K562 (cell line): ENCODE results near the gene ZNF146. TPM values are rescaled to one million over a fixed set of nuclear protein-coding genes. Genes with fewer than 3 reads are reported as not detected.

Experiments
- ATAC-seq: fragments of 200-7000 bp; cut with Tn5 transposase; 3 replicates; pipeline ENCODE4 v1.9.1; 2020; ENCODE audit warnings: moderate library complexity
- BruUV-seq: library from RNA; stranded (reverse); fragments of 400-500 nt; replicated peaks from 2 replicates; lab custom pipeline; 2021; lab: Mats Ljungman, UMichigan
- CTCF ChIA-PET: fragments of 300-600 bp; formaldehyde crosslinking; extraction: SDS; loops from one replicate; lab custom pipeline; 2021; ENCODE audit warnings: low intra/inter-chr PET ratio; lab: Yijun Ruan, JAX
- POLR2A ChIA-PET: fragments of 300-600, 350-650 bp; sonication (Branson Sonifier 250); formaldehyde crosslinking; extraction: SDS; loops from one replicate; lab custom pipeline; 2021; ENCODE audit warnings: antibody characterized with exemption, inconsistent platforms; lab: Yijun Ruan, JAX
- DNase-seq, 4 experiments: peaks; one replicate each; pipeline versions ENCODE4 v3.0.0 to v3.0.0-alpha.2; 2011 to 2018; ENCODE audit warnings: low spot score in 3 of 4, mixed read lengths in 3 of 4; ENCODE audit errors: extremely low read depth in 1 of 4
- FAIRE-seq: peaks from 2 replicates; lab custom pipeline; 2011; peaks lifted over from hg19 to GRCh38; lab: Jason Lieb, UNC
- H2AFZ ChIP-seq: 2 replicates; pipeline ENCODE4 v1.6.0; 2011; ENCODE audit warnings: low read depth, low read length, control low read depth, inconsistent platforms
- H3K27ac ChIP-seq: fragments of 200-600 bp; 3 replicates; pipeline ENCODE4 v1.8.0; 2011; ENCODE audit warnings: low read depth, mild to moderate bottlenecking, control low read depth, inconsistent platforms, low read length, moderate library complexity, mixed read lengths; ENCODE audit errors: extremely low read depth
- H3K27me3 ChIP-seq, 2 experiments: fragments of 300-600 bp in 1 of 2; 2 replicates in 1 of 2; 3 replicates in 1 of 2; pipeline versions ENCODE4 v1.6.0 to v1.8.0; 2011; ENCODE audit warnings: inconsistent platforms in 2 of 2, low read length in 2 of 2, mild to moderate bottlenecking in 1 of 2, mixed read lengths in 1 of 2, moderate library complexity in 1 of 2; ENCODE audit not compliant: control insufficient read depth in 2 of 2, insufficient read depth in 2 of 2
- H3K36me3 ChIP-seq: fragments of 300-600 bp; 3 replicates; pipeline ENCODE4 v1.8.0; 2011; ENCODE audit warnings: mild to moderate bottlenecking, low read length, inconsistent platforms; ENCODE audit not compliant: control insufficient read depth, insufficient read depth
- H3K4me1 ChIP-seq, 2 experiments: fragments of 200-600 bp in 1 of 2; replicated peaks in 1 of 2; 2 replicates in 1 of 2; 3 replicates in 1 of 2; pipeline versions ENCODE4 v1.5.1 to v1.8.0; 2011; ENCODE audit warnings: inconsistent platforms in 2 of 2, low read length in 2 of 2, mild to moderate bottlenecking in 1 of 2, mixed read lengths in 1 of 2, moderate library complexity in 1 of 2; ENCODE audit not compliant: control insufficient read depth in 2 of 2, insufficient read depth in 2 of 2
- H3K4me2 ChIP-seq: 2 replicates; pipeline ENCODE4 v1.6.1; 2011; ENCODE audit warnings: low read length, control low read depth, inconsistent platforms, mixed read lengths; ENCODE audit not compliant: insufficient read depth
- H3K4me3 ChIP-seq: fragments of 200-600 bp; sonication (generic), shearing (Covaris generic); 2 replicates; pipeline ENCODE4 v1.5.1; 2016; ENCODE audit warnings: control low read depth, inconsistent platforms
- H3K79me2 ChIP-seq: fragments of 200-600 bp; 3 replicates; pipeline ENCODE4 v1.8.0; 2011; ENCODE audit warnings: low read length, inconsistent platforms; ENCODE audit not compliant: control insufficient read depth, insufficient read depth
- H3K9ac ChIP-seq, 2 experiments: 2 replicates each; pipeline versions ENCODE4 v1.6.0 to v1.6.1; 2011; ENCODE audit warnings: low read depth in 2 of 2, low read length in 2 of 2, control low read depth in 1 of 2, inconsistent platforms in 1 of 2, mild to moderate bottlenecking in 1 of 2, mixed read lengths in 1 of 2; ENCODE audit not compliant: insufficient read depth in 1 of 2
- H3K9me1 ChIP-seq: one replicate; pipeline ENCODE4 v1.6.0; 2011; ENCODE audit warnings: inconsistent platforms, mild to moderate bottlenecking, low read length, moderate library complexity; ENCODE audit not compliant: control insufficient read depth, insufficient read depth
- H3K9me3 ChIP-seq: replicated peaks from 2 replicates; pipeline ENCODE4 v1.5.1; 2011; ENCODE audit warnings: low read depth, low read length, inconsistent platforms; ENCODE audit not compliant: control insufficient read depth, insufficient read depth
- H4K20me1 ChIP-seq: replicated peaks from 2 replicates; pipeline ENCODE4 v1.6.1; 2011; ENCODE audit warnings: low read length, inconsistent platforms, mixed read lengths; ENCODE audit not compliant: control insufficient read depth, insufficient read depth
- BCOR ChIP-seq: fragments of 450-650 bp; IDR thresholded peaks from 2 replicates; pipeline ENCODE4 v1.6.1; 2016
- CBX2 ChIP-seq: fragments of 200-600 bp; sonication (generic); IDR thresholded peaks from one replicate; pipeline ENCODE4 v1.6.1; 2012; ENCODE audit warnings: mild to moderate bottlenecking, low read length, inconsistent platforms; ENCODE audit not compliant: insufficient read depth, poor library complexity, severe bottlenecking
- GMEB1 ChIP-seq: fragments of 250-450 bp; sonication (Bioruptor Pico); IDR thresholded peaks from 2 replicates; pipeline ENCODE4 v1.4.0; 2020; ENCODE audit warnings: mild to moderate bottlenecking
- HBP1 ChIP-seq: fragments of 450-650 bp; formaldehyde crosslinking; IDR thresholded peaks from 2 replicates; pipeline ENCODE4 v1.4.0; 2022; ENCODE audit warnings: missing genetic modification characterization
- NFRKB ChIP-seq: fragments of 450-650 bp; IDR thresholded peaks from 2 replicates; pipeline ENCODE4 v1.6.1; 2016; ENCODE audit warnings: low read depth
- NR2F6 ChIP-seq: fragments of 450-650 bp; formaldehyde crosslinking; IDR thresholded peaks from 2 replicates; pipeline ENCODE4 v1.4.0; 2020; ENCODE audit warnings: mild to moderate bottlenecking
- RAD21 ChIP-seq, 2 experiments: fragments of 250-450 bp in 1 of 2; fragments of 450-650 bp in 1 of 2; sonication (Bioruptor Pico) in 1 of 2; formaldehyde crosslinking in 1 of 2; IDR thresholded peaks in 1 of 2; conservative IDR thresholded peaks in 1 of 2; 2 replicates each; pipeline versions ENCODE4 v1.4.0 to v1.8.0; 2020 to 2022; ENCODE audit warnings: mild to moderate bottlenecking in 2 of 2, moderate library complexity in 1 of 2
- SRSF9 ChIP-seq: fragments of 200-400 bp; formaldehyde crosslinking; IDR thresholded peaks from 2 replicates; pipeline ENCODE4 v1.6.1; 2017; ENCODE audit warnings: low read depth, low read length, borderline replicate concordance
- STAG1 ChIP-seq: sonication (generic); formaldehyde crosslinking; IDR thresholded peaks from 2 replicates; pipeline ENCODE4 v1.5.0; 2020; ENCODE audit warnings: missing genetic modification reagents, borderline replicate concordance
- STAT5A ChIP-seq: IDR thresholded peaks from 2 replicates; pipeline ENCODE4 v1.6.1; 2012; ENCODE audit warnings: low read length, inconsistent platforms, borderline replicate concordance
- TGIF2 ChIP-seq: sonication (generic); formaldehyde crosslinking; IDR thresholded peaks from 2 replicates; pipeline ENCODE4 v1.8.1; 2022; ENCODE audit warnings: mild to moderate bottlenecking, missing genetic modification reagents, moderate library complexity
- ZKSCAN1 ChIP-seq: fragments of 150-350 bp; IDR thresholded peaks from 2 replicates; pipeline ENCODE4 v1.6.1; 2016; ENCODE audit warnings: low read depth, low read length
- ZKSCAN8 ChIP-seq: fragments of 200-800 bp; sonication (Bioruptor generic); IDR thresholded peaks from 2 replicates; pipeline ENCODE4 v1.6.1; 2016; ENCODE audit warnings: missing genetic modification characterization, missing compliant biosample characterization
- ZNF175 ChIP-seq: fragments of 200-800 bp; sonication (Bioruptor generic); IDR thresholded peaks from 2 replicates; pipeline ENCODE4 v1.6.1; 2016; ENCODE audit warnings: low read depth, mild to moderate bottlenecking, missing genetic modification characterization, missing compliant biosample characterization
- ZNF347 ChIP-seq: fragments of 450-650 bp; formaldehyde crosslinking; IDR thresholded peaks from 2 replicates; pipeline ENCODE4 v1.4.0; 2020; ENCODE audit warnings: low read depth, mild to moderate bottlenecking, moderate library complexity
- ZNF785 ChIP-seq: fragments of 250-450 bp; sonication (Bioruptor Pico); IDR thresholded peaks from 2 replicates; pipeline ENCODE4 v1.4.0; 2020; ENCODE audit warnings: mild to moderate bottlenecking
- WGBS: fragments of 100-300 bp; shearing (Covaris generic); methylation state at CpG from one replicate; pipeline ENCODE4 v1.1.6; 2016; ENCODE audit warnings: low coverage, mixed read lengths; ENCODE audit not compliant: insufficient coverage; ENCODE audit errors: missing lambda C conversion rate; 5-methylcytosine and 5-hydroxymethylcytosine counted together
- in situ Hi-C: fragments of 300-500 bp; cut with MboI; formaldehyde crosslinking; loops from 4 replicates; pipeline ENCODE4 v1.15.0; 2018; ENCODE audit warnings: inconsistent platforms, mixed read lengths
- intact Hi-C: fragments of 100-400 bp; cut with micrococcal nuclease; formaldehyde crosslinking; loops from 2 replicates; pipeline ENCODE4 v1.14.2; 2022
- polyA plus RNA-seq, 8 experiments: library from polyadenylated mRNA; depleted of rRNA in 4 of 8; stranded (reverse) in 5 of 8; unstranded in 3 of 8; fragments of >200 nt; fragmentation: Nextera tagmentation in 2 of 8; fragmentation: Illumina TruSeq in 1 of 8; extraction: Ambion mirVana in 2 of 8; extraction: Trizol in 1 of 8; gene quantifications; 2 replicates each; pipeline versions ENCODE4 v1.2.1 to v1.2.3, GENCODE V29; 2011 to 2014; ENCODE audit warnings: inconsistent platforms in 1 of 8, missing spikeins in 1 of 8
- total RNA-seq, 7 experiments: library from RNA; depleted of rRNA in 6 of 7; stranded (reverse); fragments of >200 nt in 6 of 7; fragmentation: Illumina TruSeq in 2 of 7; extraction: Trizol in 2 of 7; gene quantifications; 2 replicates each; pipeline versions ENCODE4 v1.2.1 to v1.2.3, GENCODE V29; 2011 to 2021; ENCODE audit warnings: low replicate concordance in 1 of 7

ZNF146 gene
- total and polyA plus RNA-seq, 9 of the 15 experiments (the other 6 are each of a cell fraction or from before 2014, with no cell fraction given): 36.2 to 195 (median 116) TPM

GRCh38 chr19:36169084-36169760 is 45.7 kb upstream of the ZNF146 start (continued):
- no peak for TF ChIP-seq GMEB1 (CRISPR knock-in tag)

- H3K4me3 ChIP-seq: no peak overlapping the region
- no peak overlapping the region for H3K9ac ChIP-seq
- H4K20me1 ChIP-seq: no peaks in the 10 kb centered on the region
- H3K36me3 ChIP-seq: no peaks in the 10 kb centered on the region
- no peak for DNase-seq
- H3K27me3 ChIP-seq: no peaks in the 10 kb centered on the region
- no peaks in the 10 kb centered on the region; a peak in 2 of 5 replicates for H3K4me1 ChIP-seq
- no peak overlapping the region for H3K4me2 ChIP-seq
- CTCF ChIA-PET: interaction anchor here (4.6 kb wide), 1 partner anchor 46 kb away, joined by 49 read pairs; no protein-coding TSS in a partner anchor
- no TSS peak for BruUV-seq
- POLR2A ChIA-PET: interaction anchor here (0.6 kb wide), 2 partner anchors 37 to 316 kb away, joined by 3 read pairs; partner anchors contain the start of gene ZNF566
- H3K27ac ChIP-seq: no peak overlapping the region
- in situ Hi-C loops (loop anchor here (5.0 kb wide), 2 partner anchors 46 to 111 kb away; no protein-coding TSS in a partner anchor), intact Hi-C loops (loop anchor here (5.0 kb wide), 1 partner anchor 111 kb away; no protein-coding TSS in a partner anchor)
- FAIRE-seq: no peak
- ATAC-seq: no peak
- no peaks in the 10 kb centered on the region for H3K79me2 ChIP-seq
- no peaks in the 10 kb centered on the region for H3K9me1 ChIP-seq
- WGBS: 20% methylated on average over 5 of the region's 5 CpGs
- H2AFZ ChIP-seq: no peak overlapping the region
- no peaks in the 10 kb centered on the region for H3K9me3 ChIP-seq
- no peak for TF ChIP-seq SRSF9
- no peak for TF ChIP-seq ZKSCAN8 (CRISPR knock-in tag)
- no peak for TF ChIP-seq HBP1 (CRISPR knock-in tag)
- no peak for TF ChIP-seq TGIF2 (CRISPR knock-in tag)
- TF ChIP-seq STAG1 (CRISPR knock-in tag): no peak
- TF ChIP-seq ZKSCAN1: no peak
- TF ChIP-seq RAD21 (CRISPR knock-in tag; conservative IDR thresholded peaks at IDR 0.05 in 1 of 2, IDR thresholded peaks at IDR 0.05 in 1 of 2): no peak
- no peak for TF ChIP-seq NFRKB
- no peak for TF ChIP-seq CBX2
- no peak for TF ChIP-seq STAT5A
- no peak for TF ChIP-seq ZNF785 (CRISPR knock-in tag)
- TF ChIP-seq ZNF347 (CRISPR knock-in tag): no peak
- no peak for TF ChIP-seq ZNF175 (CRISPR knock-in tag)
- TF ChIP-seq NR2F6 (CRISPR knock-in tag): no peak
- no peak for TF ChIP-seq BCOR
Observed at GRCh38 chr19:36172852-36173251, 42.1 kb upstream of the ZNF146 start.
